Nephron progenitor cell (in vitro differentiated cells): ENCODE results near the gene CCT3.
A peak's percentile ranks its signal among the peaks of the same experiment; 100 is the strongest.
"Not testable (repeated sequence)": the region's sequence is repeated elsewhere in the genome, so short reads cannot be mapped to it uniquely, and the experiment has no call there.

Source experiments
- DNase-seq: peaks from one replicate; pipeline ENCODE4 v3.0.0; 2021
- H3K27ac Mint-ChIP-seq: 2 replicates; pipeline ENCODE4 v1.8.0; 2021; ENCODE audit warnings: mild to moderate bottlenecking, moderate library complexity, mixed read lengths
- H3K27me3 Mint-ChIP-seq: 2 replicates; pipeline ENCODE4 v1.8.0; 2021; ENCODE audit warnings: mild to moderate bottlenecking, low read depth, mixed read lengths; ENCODE audit not compliant: poor library complexity
- H3K36me3 Mint-ChIP-seq: 2 replicates; pipeline ENCODE4 v1.8.0; 2021; ENCODE audit warnings: low read depth, mixed read lengths
- H3K4me1 Mint-ChIP-seq: 2 replicates; pipeline ENCODE4 v1.8.0; 2021; ENCODE audit warnings: mixed read lengths
- H3K4me3 Mint-ChIP-seq: 2 replicates; pipeline ENCODE4 v1.8.0; 2021; ENCODE audit warnings: mild to moderate bottlenecking, moderate library complexity, mixed read lengths
- H3K9me3 Mint-ChIP-seq: 2 replicates; pipeline ENCODE4 v1.8.0; 2021; ENCODE audit warnings: mild to moderate bottlenecking, moderate library complexity, mixed read lengths
- CTCF ChIP-seq: fragments of 200-600 bp; sonication (generic); IDR thresholded peaks from 2 replicates; pipeline ENCODE4 v1.5.0; 2021; ENCODE audit warnings: antibody characterized with exemption

CCT3 gene

DNA sequence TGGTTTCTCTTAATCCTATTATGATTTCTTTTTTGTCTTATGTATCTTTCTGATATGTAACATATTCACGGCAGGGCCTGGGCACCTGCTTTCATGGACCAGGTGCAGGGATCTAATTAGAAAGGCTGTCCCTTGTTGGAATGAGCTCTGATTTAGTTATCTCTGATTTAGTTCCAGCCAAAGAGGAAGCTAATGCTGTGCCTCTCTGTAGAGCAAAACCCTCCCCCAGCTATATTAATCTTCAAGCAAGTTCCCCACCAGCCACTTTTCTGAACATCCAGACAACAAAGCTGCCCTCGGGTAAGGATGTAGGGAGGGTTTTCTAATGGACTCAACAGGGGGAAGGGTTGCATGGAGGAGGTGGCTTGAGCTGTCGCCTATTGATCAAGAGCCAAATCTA lies 6.3 kb upstream of the CCT3 start:
- DNase-seq, result no peak
- Mint-ChIP-seq H3K27ac (no peak overlapping the region), H3K4me3 (no peak overlapping the region), H3K9me3 (no peaks in the 10 kb centered on the region), H3K4me1 (no peaks in the 10 kb centered on the region), H3K36me3 (no peaks in the 10 kb centered on the region), H3K27me3 (peaks cover 45% of the 10 kb centered on the region)
- TF ChIP-seq CTCF, result no peak

GRCh38 chr1:156342166-156342955 lies 4.3 kb upstream of the CCT3 start:
- Mint-ChIP-seq H3K4me1 (peaks cover 3% of the 10 kb centered on the region), H3K4me3 (no peak overlapping the region), H3K27ac (no peak overlapping the region), H3K9me3 (no peaks in the 10 kb centered on the region), H3K27me3 (peaks cover 31% of the 10 kb centered on the region), H3K36me3 (no peaks in the 10 kb centered on the region)
- no peak for TF ChIP-seq CTCF
- DNase-seq, result no peak

- no peak for TF ChIP-seq CTCF
- H3K9me3 Mint-ChIP-seq, result no peaks in the 10 kb centered on the region
- peaks cover 30% of the 10 kb centered on the region for H3K4me1 Mint-ChIP-seq
- no peaks in the 10 kb centered on the region for H3K27me3 Mint-ChIP-seq
- no peak for DNase-seq
- peaks cover 32% of the 10 kb centered on the region for H3K36me3 Mint-ChIP-seq
- H3K27ac Mint-ChIP-seq, result peak overlapping the region; percentile 96
- H3K4me3 Mint-ChIP-seq, result peak overlapping the region; percentile 100
Observed at GRCh38 chr1:156337888-156338179, 258 bp downstream of the CCT3 start.

DNA sequence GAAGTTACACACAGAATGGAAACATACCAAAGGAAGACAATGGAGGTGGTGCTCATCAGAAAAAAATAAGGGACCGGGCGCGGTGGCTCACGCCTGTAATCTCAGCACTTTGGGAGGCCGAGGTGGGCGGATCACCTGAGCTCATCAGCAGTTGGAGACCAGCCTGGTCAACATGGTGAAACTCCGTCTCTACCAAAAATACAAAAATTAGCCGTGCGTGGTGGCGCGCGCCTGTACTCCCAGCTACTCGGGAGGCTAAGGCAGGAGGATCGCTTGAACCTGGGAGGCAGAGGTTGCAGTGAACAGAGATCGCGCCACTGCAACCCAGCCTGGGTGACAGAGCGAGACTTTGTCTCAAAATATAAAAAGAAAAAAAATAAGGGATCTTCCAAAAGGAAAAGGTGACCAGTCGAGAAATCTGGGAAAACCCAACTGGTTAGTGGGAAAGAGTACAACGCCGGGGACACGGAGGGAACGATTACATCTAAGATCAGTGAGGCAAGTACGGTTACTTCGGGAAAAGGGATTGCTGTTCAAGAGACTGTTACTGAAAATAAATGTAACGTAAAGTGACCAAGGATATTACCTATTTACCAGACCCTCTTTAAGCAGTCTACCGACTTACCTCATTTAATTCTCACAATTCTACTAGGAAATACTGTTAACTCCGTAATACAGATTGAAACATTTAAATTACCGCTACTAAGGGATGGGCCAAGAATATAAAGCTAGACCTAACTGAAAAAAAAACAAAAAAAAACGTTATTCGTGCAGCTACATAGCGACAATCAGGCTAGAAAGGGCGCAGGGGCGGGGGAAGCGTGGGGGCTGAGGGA lies 822 bp downstream of the CCT3 start:
- Mint-ChIP-seq H3K9me3 (no peaks in the 10 kb centered on the region), H3K27me3 (no peaks in the 10 kb centered on the region), H3K36me3 (peaks cover 38% of the 10 kb centered on the region), H3K4me3 (peak overlapping the region; percentile 100), H3K27ac (peak overlapping the region; percentile 96), H3K4me1 (peaks cover 30% of the 10 kb centered on the region)
- no peak for DNase-seq
- no peak for TF ChIP-seq CTCF

DNA sequence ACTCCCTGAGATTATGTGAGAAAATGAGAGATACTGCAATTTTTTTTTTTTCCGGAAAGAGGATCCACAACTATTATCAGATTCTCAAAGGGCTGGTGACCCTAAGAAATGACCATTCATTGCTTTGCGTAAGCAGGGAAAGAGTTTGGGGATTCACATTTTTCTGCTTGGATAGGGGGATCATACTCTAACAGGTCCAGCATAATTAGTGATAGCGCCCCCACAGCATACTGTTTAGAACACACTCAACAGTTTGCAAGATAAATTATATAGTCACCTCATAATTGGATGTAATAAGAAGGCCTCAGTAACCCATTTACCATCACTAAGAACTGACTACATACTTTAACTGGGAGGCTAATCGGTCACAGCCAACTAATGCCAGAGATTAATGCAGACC lies 1.9 kb downstream of the CCT3 start:
- TF ChIP-seq CTCF, result no peak

DNA sequence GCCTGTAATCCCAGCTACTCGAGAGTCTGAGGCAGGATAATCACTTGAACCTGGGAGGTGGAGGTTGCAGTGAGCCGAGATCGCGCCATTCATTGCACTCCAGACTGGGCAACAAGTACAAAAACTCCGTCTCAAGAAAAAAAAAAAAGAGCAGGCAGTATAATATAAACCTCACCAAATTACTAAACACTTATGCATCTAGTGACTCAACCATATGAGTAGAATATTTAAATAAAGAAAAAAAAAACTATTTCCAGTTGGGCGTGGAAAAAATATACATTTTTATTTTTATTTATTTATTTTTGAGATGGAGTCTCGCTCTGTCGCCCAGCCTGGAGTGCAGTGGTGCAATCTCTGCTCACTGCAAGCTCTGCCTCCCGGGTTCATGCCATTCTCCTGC lies 14.9 kb downstream of the CCT3 start:
- DNase-seq, H3K4me3 Mint-ChIP-seq: not testable (repeated sequence)
- peaks cover 67% of the 10 kb centered on the region for H3K36me3 Mint-ChIP-seq

More for the DNA sequence above, 1.9 kb downstream of the CCT3 start:
- Mint-ChIP-seq H3K27ac (peak overlapping the region; percentile 31), H3K36me3 (peaks cover 48% of the 10 kb centered on the region), H3K4me3 (peak overlapping the region; percentile 100), H3K9me3 (no peaks in the 10 kb centered on the region), H3K4me1 (peaks cover 30% of the 10 kb centered on the region), H3K27me3 (no peaks in the 10 kb centered on the region)
- DNase-seq, result no peak

More for the DNA sequence above, 14.9 kb downstream of the CCT3 start:
- not testable (repeated sequence) for H3K9me3 Mint-ChIP-seq, H3K4me1 Mint-ChIP-seq, H3K27ac Mint-ChIP-seq, H3K27me3 Mint-ChIP-seq
